Kidney epithelial cell (primary cell): ENCODE results near the gene SPINK8. TPM values are rescaled to one million over a fixed set of nuclear protein-coding genes. Genes with fewer than 3 reads are reported as not detected.
A peak's percentile ranks its signal among the peaks of the same experiment; 100 is the strongest.
"Not testable (repeated sequence)": the region's sequence is repeated elsewhere in the genome, so short reads cannot be mapped to it uniquely, and the experiment has no call there.

Experiments used
- DNase-seq: peaks from one replicate; pipeline ENCODE4 v3.0.0-alpha.2; 2010; ENCODE audit warnings: low read depth
- H3K27me3 ChIP-seq: 2 replicates; pipeline ENCODE4 v1.6.0; 2011; ENCODE audit warnings: low read length; ENCODE audit not compliant: control insufficient read depth, insufficient read depth
- H3K36me3 ChIP-seq: 2 replicates; pipeline ENCODE4 v1.5.1; 2011; ENCODE audit warnings: low read length; ENCODE audit not compliant: control insufficient read depth, insufficient read depth
- H3K4me3 ChIP-seq: 2 replicates; pipeline ENCODE4 v1.5.1; 2011; ENCODE audit warnings: low read depth, mild to moderate bottlenecking, control low read depth, low read length
- total RNA-seq: library from RNA; depleted of rRNA; stranded (reverse); fragments of >200 nt; gene quantifications from 2 replicates; pipeline ENCODE4 v1.2.3, GENCODE V29; 2015
- TF ChIP-seq, protein P1 (sequence below): IDR thresholded peaks from 2 replicates; pipeline ENCODE4 v1.5.1; 2011; ENCODE audit warnings: mild to moderate bottlenecking, moderate library complexity, low read length, control low read depth, inconsistent platforms; ENCODE audit not compliant: insufficient read depth, poor library complexity, severe bottlenecking

The SPINK8 gene
- total RNA-seq, 1 donor from 2014 or later, result not detected

GRCh38 chr3:48276911-48277641 lies 56.4 kb downstream of the SPINK8 start:
- no peak for DNase-seq
- no peak overlapping the region for H3K4me3 ChIP-seq
- no peaks in the 10 kb centered on the region for H3K36me3 ChIP-seq
- H3K27me3 ChIP-seq, result no peaks in the 10 kb centered on the region
- TF ChIP-seq, protein P1, sequence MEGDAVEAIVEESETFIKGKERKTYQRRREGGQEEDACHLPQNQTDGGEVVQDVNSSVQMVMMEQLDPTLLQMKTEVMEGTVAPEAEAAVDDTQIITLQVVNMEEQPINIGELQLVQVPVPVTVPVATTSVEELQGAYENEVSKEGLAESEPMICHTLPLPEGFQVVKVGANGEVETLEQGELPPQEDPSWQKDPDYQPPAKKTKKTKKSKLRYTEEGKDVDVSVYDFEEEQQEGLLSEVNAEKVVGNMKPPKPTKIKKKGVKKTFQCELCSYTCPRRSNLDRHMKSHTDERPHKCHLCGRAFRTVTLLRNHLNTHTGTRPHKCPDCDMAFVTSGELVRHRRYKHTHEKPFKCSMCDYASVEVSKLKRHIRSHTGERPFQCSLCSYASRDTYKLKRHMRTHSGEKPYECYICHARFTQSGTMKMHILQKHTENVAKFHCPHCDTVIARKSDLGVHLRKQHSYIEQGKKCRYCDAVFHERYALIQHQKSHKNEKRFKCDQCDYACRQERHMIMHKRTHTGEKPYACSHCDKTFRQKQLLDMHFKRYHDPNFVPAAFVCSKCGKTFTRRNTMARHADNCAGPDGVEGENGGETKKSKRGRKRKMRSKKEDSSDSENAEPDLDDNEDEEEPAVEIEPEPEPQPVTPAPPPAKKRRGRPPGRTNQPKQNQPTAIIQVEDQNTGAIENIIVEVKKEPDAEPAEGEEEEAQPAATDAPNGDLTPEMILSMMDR, result no peak

DNA sequence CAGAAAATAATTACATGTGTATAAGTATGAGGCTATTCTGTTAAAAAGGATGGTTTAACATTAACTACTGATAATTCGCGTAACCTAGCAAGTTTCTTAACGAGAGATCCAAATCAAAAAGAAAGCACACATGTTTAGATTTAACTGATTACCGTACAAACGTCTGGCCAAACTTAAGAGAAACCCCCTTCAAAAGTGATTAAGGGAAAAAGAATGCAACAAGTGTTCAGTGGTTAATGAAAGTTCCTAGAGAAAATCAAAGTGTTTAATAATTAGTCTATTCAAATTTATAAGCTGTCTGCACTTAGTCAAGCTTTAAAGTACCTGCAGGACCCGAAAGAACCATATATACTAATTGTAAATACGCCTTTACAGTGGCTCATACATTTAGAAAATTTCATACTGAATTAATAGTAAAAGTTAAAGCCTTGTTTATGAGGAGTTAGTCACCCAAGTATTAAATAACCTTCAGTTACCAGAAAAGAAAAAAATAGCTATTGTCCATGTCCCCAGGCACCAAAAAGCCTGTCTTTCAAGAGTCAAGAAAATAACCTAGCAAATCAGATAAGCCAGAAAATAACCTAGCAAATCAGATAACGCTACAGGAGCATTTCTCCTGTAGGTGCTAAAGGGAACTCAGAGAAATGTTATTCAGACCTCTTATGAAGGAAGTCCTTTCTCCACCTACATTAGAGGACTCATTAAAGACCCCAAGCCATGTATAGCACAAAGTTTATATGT lies 58.0 kb downstream of the SPINK8 start:
- Histone ChIP-seq H3K36me3 (no peaks in the 10 kb centered on the region), H3K4me3 (no peak overlapping the region), H3K27me3 (no peaks in the 10 kb centered on the region)
- peak; percentile 34 for DNase-seq
- TF ChIP-seq, protein P1, result no peak

- TF ChIP-seq, protein P1, result no peak
Observed at GRCh38 chr3:48274452-48274851, 59.0 kb downstream of the SPINK8 start.

DNA sequence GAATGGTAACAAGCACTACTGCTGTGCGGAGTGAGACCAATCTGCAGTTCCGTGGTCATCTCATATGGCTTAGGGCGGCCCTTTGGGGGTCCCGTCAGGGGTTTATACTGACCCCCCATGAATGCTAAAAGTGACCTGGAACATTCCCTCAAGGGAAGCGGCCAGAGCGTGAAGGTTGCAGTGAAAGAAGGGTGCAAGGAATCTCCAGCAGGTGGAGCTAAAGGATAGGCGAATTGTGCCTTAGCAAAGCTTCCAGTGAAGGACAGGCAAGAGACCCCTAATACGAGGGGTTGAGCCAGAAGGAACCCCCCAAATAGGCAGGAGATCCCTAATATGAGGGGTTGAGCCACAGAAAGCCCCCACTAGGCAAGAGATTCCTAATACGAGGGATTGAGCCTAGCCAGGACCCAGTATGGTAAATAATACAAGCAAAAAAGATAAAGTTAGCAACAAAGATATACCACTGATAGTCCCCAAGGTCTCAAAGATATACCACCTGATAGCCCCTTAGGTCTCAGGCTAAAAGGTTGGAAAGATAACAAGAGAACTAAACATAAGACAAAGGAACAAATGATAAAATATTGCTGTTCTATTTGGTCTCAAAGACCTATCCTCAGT lies 59.8 kb downstream of the SPINK8 start:
- no peak overlapping the region for H3K4me3 ChIP-seq
- no peaks in the 10 kb centered on the region for H3K27me3 ChIP-seq
- TF ChIP-seq, protein P1, result peak; percentile 80
- no peaks in the 10 kb centered on the region for H3K36me3 ChIP-seq
- peak; percentile 31 for DNase-seq

More at GRCh38 chr3:48274452-48274851, 59.0 kb downstream of the SPINK8 start:
- no peaks in the 10 kb centered on the region for H3K27me3 ChIP-seq
- H3K36me3 ChIP-seq, result no peaks in the 10 kb centered on the region
- no peak overlapping the region for H3K4me3 ChIP-seq
- DNase-seq, result no peak

DNA sequence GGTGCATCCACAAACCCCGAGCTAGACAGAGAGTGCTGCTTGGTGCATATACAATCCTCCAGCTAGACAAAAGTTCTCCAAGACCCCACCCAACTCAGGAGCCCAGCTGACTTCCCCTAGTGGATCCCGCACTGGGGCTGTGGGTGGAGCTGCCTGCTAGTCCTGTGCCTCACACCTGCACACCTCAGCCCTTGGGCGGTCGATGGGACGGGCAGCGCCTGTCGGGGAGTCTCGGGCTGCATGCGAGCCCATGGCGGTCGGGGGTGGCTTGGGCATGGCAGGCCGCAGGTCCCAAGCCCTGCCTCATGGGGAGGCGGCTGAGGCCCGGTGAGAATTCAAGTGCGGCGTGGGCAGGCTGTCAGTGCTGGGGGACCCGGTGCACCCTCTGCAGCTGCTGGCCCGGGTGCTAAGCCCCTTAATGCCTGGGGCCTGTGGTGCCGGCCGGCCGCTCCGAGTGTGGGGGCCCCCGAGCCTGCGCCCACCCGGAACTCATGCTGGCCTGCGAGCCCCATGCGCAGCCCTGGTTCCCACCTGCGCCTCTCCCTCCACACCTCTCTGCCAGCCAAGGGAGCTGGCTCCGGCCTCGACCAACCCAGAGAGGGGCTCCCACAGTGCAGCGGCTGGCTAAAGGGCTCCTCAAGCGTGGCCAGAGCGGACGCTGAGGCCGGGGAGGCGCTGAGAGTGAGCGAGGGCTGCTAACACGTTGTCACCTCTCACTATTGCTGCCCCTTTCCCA lies 61.5 kb downstream of the SPINK8 start:
- H3K27me3 ChIP-seq, result no peaks in the 10 kb centered on the region
- TF ChIP-seq, protein P1, result no peak
- no peaks in the 10 kb centered on the region for H3K36me3 ChIP-seq
- no peak overlapping the region for H3K4me3 ChIP-seq
- no peak for DNase-seq

GRCh38 chr3:48271223-48271622 lies 62.2 kb downstream of the SPINK8 start:
- not testable (repeated sequence) for H3K4me3 ChIP-seq, H3K36me3 ChIP-seq, H3K27me3 ChIP-seq, DNase-seq
